NK-92 (cell line): ENCODE measurements around the gene PRR23E.

Experiments used
- DNase-seq: peaks from one replicate; lab custom pipeline; 2025; ENCODE audit not compliant: unreplicated experiment; lab: John Stamatoyannopoulos, UW

PRR23E gene

DNA sequence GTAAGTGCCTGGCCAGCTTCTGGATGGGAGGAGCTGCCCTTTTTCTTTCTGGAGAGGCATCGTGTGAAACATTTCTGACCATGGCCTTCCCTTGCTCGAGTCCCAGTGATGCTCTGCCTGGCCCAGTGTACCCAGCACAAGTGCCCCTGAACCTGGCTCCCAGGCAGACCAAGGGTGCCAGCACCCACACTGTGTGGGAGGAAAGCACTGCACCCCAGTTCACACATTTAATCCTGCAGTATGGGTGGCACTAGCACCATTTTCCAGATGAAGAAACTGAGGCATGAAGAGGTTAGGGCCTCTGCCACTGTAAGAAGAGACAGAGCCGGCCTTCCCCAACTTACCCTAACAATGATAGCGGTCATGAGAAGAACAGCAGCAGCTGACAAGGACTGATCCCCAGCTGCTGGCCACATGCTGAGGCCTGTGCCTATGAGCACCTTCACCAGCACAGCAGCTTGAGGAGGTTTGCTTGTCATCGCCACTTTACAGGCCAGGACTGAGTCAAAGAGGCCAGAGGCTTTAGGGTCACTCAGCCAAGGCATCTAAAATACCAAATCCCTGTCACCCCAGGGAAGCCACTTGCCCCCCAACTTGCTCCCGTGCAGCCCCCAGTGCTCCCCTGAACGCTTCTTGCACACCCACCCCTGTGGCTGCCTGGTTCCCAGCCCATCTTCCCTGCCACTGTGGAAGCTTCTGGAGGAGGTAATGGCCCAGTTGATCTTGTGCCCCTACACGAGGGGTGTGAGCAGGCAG, 15.0 kb downstream of the PRR23E start:
- DNase-seq, result no peak

DNA sequence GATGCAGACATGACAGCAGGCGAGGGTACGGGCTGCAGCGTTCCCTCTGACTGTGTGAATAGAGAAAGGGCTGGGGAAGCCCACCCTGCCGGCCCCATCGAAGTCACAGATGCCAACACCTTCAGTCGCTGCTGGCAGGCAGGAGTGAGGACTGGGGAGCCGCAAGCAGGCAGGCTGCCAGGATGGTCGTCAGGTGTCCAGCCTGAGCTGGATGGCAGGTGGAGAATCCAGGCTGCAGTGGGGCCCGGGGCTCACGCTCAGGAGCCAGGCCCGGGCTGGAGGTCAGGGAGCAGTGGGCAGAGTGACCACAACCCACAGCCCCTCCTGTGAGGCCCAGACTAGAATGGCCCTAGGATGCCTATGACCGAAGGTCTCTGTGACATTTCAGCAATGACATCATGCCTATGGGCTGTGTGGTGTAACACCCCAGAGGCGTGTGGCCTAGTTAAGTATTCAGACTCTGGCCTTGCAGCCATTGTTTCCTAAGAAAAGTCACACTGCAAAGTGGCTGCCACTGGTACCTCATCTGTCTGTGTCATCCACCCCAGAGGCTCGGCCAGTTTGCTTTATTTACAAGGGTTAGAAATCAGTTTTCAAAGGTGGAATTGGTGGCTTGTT, 15.7 kb downstream of the PRR23E start:
- DNase-seq, result no peak

DNA sequence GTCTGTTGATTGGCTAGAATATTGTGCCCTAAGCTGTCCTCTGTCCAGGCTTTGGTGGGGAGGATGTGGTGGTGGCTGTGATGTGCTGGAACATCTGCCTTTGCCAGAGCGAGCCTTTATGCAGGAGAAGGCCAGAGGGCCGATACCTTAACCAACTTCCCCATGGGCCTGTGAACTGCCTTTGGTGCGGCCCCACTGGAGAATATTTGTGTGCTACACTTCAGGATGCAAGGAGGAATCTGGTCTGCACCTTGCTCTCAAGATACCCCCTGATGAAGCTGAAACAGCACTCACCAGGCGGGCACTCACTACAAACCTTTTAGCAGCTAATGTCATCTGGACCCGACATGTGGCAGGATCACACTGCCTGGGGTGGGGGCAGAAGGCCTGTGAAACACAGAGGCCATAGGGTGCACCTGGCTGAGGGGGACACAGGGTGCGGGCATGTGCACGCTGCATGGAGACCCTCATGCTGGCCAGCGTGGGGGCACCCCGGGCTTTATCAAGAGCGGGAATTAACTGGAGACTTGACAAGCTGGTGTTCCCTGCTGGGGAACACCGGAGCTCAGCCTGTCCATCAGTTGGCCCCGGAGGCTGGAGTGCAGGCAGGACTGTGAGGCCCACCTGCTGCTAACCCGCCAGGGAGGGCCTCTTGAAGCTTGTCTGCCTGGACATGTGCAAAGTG, 16.4 kb downstream of the PRR23E start:
- no peak for DNase-seq

DNA sequence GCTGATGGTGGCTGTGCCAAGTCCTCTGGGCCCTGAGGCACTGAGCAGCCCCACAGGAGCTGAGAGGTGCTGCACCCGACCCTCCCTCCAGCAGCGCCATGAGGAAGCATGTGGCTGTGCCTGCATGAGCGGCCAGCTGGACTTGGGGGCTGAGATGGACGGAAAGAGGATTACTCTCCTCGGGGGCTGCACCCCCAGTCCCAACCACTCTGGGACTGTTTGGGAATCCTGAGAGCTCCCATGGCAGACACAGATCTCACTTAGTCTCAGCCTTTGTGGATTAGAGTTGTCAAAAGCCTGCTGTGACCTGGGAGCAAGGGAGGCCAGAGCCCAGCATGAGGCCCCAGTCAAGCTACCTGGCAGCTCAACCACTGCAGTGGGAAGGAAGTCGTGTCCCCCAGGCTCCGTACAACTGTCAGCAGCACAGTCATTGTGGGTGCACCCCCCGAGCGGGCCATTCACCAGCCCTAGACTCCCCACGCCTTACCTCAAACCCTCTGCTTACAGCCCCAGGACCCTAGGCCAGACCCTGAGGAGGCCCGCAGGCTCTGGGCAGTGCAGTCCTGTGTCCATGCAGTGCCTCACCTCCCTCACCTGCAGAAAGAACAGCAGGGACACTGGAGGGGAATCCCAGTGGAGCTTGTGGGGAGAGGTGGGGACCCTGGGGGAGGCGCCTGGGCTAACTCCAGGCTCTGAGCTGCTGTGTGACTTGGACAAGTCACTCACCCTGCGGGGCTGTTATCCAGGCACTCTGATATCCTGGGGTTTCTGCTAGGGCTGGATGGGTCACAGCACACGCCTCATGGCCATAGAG, 17.1 kb downstream of the PRR23E start:
- no peak for DNase-seq

DNA sequence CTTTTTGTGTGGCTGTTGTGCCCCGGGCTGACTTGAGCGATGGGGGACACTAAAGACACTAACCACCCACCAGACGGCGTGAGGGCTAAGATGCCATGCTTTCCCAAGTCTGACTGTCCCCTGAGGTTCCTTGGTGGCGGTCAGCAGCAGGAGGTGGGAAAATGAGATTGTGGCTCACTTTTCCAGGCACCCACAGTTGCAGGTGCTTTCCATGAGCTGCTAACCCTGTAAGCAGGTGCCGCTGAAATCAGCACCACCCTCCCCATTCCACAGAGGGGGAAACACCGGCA, 17.7 kb downstream of the PRR23E start:
- no peak for DNase-seq

DNA sequence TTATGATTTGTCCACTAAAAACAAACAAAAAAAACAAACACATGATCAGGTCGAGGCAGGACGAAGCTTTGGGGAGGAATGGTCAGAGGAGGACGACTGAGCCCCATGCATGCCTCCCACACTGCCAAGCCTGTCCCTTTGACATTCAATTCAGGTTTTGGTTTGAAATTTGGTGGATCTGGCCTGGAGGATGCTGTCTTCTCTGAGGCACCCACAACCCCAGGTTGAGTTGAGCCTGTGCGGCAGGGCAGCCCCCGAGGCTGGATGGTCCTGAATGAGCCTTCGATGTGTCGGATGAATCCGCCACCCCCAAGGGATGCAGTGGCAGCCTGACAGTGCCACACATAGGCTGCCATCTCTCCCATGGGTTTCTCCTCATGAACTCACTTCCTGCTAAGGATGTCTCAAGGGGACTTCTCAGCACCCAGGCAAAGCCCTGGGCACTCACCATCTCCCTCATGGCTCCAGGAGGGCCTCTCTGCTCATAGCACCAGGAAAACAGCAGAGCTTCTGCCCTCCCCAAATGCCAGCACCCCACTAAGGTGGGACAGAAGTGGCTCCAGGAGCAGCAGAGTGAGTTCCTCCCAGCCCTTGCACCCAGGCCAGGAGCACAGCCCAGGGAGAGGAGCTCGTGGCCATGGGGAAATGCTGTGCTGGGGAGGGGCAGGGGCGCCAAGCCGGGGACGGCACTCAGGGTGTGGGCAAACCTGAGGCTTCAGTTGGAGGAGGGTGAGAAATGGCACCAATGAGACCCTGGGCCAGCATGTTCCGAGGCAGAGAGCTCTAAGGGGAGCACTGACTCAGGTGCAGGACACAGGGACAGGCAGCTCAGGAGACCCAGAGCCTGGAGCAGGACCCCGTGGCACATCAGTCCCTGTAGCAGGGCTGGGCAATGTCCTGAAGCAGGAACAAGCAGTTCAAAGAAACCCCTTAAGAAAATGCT, 18.5 kb downstream of the PRR23E start:
- no peak for DNase-seq

DNA sequence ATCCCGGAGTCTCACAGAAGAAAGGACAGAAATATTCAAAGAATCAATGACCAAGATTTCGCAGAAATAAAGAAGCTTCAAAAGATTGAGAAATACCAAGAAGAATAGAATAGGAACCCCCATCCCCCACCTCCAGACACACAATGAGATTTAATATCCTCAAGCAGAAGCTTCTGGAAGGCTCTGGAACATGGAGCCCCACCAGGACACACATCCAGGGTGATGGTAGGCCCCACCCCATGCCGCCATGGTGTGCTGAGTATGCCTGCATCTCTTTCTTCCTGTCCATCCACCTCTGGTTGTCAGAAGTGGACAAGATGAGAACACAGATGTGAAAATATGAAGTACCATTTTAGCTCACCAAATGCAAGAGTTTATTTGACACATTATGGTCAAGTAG, 19.3 kb downstream of the PRR23E start:
- no peak for DNase-seq

DNA sequence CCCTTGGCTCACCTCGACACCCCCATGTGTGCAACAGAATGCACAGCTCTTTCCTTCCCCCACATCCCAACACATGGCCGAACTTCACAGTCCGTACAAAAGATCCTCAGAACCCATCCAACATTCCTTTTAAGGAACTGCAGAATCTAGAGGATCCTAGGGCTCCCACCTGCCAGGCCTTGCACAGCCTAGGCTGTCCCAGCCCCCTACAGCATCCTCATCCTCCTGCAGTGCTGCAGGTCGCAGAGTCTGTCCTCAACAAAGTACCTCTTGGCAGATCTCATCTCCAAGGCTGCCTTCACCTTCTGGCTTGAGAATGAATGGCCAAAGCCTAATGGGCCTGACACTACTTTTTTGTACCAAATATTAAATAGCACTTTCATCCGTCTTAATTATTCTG, 19.8 kb downstream of the PRR23E start:
- DNase-seq, result no peak

DNA sequence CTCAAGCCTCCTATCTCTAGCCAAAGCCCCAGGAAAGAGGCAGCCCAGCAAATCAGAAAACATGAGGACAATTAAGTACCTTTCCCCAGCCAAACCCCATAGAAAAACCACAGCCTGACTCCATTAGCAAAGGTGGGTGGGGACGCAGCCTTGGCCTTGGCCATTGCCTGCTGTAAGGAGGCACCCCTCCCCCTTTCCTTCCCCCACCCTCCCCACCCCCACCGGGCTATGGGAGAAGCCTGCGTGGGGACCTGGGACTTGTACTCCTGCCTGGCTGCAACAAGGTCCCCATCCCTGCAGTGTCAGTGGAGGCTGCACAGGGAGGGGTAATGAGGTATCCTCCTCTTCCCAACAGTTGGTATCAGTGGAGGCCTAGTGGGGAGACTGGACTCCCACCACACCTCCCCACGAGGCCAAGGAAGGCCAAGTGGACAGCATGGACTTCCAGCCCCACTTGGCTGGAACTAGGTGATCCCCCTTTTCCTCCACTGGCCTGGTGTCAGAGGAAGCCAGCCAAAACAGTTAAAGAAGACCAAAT, 20.5 kb downstream of the PRR23E start:
- DNase-seq, result no peak

DNA sequence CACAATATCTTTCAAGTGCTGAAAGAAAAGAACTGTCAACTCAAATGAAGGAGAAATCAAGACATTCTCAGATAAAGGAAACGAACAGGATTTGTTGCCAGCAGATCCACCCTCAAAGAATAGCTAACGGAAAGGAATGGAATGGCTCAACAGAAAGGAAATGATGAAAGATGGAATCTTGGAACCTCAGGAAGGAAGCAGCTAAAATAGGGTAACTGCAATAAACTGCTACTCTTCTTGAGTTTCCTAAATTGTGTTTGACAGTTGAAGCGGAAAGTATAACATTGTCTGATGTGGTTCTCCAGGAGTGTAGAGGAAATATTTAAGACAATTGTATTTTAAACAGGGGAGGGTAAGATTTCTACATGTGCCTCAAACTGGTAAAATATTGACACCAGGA, 22.0 kb downstream of the PRR23E start:
- no peak for DNase-seq

DNA sequence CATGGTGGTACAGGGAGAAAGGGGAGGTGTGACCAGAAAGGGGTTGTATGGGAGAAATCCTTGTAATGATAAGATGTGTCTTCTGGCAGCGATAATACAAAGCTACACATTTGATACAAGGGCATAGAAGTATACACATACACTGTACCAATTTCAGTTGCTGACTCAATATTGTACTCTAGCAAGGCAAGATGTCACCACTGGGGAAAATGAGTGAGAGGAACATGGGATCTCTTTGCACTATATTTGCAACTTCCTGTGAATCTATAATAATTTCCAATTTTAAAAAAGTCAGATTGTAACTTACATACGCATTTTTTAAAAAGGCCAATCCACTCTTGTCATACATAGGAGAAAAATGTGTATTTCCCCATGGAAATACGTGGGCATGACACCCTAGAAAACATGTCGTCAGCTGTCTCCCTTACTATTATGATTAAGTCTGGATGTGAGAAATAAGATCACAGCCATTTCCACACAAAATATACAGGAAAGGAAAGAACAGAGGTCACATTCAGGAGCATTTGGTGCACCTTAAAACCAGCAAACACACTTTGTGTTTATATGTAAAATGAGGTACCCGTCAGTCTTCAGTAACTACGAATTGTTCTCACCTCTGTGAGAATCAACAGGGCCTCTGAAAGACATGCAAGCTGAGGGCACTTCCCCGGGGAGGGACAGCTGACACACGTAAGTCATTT, 22.9 kb downstream of the PRR23E start:
- no peak for DNase-seq

DNA sequence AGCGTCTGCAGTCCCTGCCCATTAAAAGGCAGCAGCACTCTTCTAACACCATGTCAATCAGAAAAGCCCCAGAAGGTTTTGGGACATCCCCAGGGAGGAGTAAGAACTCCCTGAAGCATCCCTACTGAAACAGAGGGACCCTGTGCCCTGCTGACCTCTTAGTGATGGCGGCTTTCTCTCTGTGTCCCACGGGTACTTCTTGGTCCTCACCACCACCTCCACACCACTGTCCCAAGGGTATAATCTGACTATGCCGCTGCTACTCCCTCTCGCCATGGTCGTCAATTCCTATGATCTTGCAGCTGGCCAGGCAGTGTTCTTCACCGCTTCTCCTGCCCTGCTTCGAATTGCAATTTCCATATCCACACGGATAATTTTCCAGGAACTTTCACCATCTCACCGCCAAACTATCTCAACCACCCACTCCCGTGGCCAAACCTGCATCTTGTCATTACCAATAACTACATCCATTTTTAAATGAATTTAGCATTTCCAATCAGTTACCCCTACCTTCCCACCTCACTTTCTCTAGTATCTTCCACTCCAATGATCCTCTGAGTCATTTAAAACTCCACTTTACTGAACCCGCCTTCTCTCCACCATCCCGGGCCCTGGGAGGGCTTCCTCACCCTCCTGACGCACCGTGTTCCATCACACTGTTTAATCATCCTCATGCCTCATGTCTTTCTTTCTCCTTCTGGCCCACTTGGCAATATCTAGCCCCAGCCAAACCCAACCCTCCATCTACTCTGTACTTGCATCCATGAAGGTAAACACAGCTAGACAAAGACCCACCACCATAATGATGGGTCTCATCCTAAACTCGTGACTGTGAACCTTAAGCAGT, 23.7 kb downstream of the PRR23E start:
- DNase-seq, result no peak

DNA sequence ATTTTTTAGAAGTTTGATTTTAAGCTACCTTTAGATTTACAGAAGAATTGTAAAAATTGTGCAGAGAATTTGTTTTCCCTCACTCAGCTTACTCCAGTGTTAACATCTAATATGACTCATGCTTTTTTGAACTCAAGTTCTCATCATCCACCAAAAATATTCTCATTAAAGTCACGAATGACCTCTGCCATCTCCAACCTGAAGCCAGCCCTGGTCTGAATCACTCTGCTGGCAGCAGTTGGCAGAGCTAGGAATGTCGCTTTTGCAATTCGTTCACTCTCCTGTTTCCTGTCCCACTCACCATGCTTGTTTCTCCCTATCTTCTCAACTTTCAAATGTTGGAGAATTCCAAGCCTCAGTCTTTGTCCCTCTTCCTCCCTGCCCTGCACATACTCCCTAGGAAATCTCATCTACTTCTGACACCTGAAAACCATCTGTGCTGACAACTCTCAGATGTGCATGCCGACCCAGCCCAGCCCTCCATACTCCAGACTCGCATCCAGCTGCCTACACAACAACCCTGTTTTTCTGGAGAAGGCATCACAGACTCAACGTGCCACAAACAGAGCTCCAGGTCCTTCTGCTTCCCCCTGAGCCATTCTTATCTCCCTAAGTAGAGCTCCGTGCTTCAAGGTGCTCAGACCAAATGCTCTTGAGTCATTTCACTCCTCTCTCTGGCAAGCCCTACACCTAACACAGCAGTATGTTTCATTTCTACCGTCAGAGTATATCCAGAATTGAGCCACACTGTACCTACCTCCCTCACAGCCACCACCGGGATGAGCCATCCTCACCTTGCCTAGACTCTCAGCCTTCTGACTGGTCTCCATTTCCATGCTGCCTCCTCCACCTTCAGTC, 24.9 kb downstream of the PRR23E start:
- no peak for DNase-seq

DNA sequence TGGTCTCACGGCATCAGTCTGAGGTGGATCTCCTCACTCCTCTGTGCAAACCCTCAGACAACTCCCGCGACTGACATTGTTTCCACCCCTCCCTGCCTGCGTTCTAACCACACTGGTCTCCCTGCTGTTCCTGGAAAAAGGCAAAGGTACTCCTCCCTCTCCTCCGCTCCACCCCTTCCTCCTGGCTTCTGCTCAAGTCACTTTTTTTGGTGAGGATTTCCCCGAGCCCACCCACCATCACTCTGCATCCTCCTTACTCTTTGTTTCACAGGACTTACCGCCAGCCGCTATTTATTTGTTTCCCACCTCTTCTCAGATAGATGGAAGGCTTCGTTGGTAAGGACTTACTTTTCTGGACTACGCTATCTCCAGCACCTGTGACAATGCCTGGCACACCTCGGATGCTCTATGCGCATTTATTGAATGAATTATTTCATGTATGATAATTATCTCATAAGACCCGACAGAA, 25.6 kb downstream of the PRR23E start:
- DNase-seq, result no peak

DNA sequence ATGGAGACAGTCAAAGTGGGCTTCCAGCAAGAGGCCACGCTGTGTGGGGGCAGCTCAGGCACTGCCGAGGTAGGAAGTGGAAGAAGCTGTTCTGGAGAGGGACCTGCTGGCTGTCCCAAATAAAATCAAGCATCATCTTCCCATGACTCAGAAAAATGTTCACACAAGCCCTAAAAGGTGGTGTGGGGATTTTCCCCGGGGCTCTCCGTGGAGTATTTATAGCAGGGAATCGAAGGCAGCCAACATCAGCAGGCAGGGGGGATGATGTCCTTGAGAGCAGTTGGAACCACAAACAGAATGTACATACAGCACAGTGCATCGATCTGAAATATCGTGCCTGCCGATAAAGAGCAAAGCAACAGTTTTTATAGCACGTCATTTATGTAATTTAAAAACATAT, 27.6 kb downstream of the PRR23E start:
- DNase-seq, result no peak

DNA sequence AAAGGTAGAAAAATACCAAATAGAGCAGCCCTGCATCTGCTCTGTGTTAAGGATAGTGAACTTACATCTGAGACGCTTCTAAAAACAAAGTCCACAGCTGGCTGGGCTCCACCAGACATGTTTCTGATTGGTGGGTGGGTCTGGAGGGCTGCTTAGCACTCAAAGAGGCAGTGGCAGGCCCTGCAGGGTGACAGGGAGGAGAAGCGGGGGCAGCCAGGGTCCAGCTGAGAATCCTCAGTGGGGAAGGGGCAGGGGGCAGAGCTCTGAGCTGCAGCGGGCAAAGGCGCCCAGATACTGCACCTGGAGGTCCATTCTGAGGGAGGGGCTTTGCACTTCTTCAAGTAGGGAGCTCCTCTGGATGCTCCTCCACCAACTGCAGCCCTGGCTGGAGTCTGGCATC, 28.1 kb downstream of the PRR23E start:
- DNase-seq, result no peak

DNA sequence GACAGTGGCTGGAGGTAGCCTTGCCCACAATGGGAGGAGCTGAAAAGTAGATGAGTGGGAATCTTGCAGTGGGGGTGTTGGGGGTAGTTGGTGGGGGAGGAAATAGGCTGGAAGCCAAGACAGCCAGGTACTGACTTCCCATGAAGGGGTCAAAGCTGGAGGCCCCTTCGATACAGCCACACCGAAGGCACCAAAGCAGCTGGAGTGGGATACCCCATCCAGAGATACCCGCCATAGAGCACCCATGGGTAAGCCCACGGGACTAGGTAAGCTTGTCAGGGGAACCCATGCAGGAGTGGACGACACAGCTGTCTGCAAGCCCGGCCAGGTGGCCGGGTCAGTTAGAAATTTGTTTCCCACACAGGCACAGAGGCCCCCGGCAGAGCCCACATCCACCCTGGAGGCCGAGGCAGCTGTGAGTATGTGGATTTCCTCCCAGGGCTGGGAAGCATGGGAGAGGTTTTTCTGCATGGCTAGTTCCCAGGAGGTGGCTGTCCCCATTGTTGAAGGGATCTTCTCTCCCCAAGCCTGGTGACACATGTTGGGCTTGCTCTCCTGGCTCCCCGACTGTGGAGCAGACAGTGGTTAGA, 28.6 kb downstream of the PRR23E start:
- DNase-seq, result no peak
